Measurements from ENCODE around the gene RPL10. TPM values are rescaled to one million over a fixed set of nuclear protein-coding genes. Genes with fewer than 3 reads are reported as not detected.
"Not testable (repeated sequence)": the region's sequence is repeated elsewhere in the genome, so short reads cannot be mapped to it uniquely, and the experiment has no call there.

RPL10 gene
- total RNA-seq, 1 donor from 2014 or later = 1,085 TPM

DNA sequence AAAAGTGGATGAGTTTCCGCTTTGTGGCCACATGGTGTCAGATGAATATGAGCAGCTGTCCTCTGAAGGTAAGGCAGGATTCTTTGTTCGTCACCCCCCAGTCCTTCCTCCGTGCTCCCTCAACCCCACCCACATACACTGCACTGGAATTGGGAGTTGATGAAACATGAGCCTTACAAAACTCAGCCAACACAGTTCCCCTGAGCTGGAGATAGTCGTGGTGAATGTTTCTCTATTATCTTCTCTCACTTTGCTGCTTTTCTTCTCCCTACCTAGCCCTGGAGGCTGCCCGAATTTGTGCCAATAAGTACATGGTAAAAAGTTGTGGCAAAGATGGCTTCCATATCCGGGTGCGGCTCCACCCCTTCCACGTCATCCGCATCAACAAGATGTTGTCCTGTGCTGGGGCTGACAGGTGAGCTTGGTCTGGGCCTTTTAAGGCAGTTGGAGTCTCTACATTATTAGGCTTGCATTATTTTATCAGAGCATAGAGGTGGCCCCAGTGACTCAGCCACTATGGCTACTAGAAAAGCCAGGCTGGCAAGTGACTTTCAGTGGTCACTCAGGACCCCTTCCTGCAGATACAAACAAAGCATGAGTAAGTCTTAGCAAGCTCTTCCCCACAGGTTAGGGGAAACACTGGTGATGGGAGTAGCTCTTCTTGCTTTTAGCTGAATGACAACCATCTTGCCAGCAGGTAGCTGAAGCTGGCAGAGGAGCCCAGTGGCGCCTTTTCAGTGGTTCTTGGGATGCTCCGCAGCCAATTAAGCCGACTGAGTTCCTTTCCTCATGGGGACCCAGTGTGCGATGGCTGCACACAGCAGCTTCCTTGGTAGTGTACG, 1.6 kb downstream of the RPL10 start:
- no peak for DNase-seq (ENCODE audit: low spot score)
- ATAC-seq = no peak

DNA sequence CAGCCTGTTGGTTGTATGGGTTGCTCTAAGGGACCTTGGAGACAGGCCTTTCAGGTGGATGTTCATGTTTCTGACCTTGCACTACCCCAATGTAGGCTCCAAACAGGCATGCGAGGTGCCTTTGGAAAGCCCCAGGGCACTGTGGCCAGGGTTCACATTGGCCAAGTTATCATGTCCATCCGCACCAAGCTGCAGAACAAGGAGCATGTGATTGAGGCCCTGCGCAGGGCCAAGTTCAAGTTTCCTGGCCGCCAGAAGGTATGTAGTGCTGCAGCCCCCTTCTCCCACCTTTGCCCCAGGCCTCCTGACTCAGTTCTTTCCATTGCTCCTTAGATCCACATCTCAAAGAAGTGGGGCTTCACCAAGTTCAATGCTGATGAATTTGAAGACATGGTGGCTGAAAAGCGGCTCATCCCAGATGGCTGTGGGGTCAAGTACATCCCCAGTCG, 2.2 kb downstream of the RPL10 start:
- ATAC-seq; DNase-seq (ENCODE audit: low spot score): not testable (repeated sequence)

DNA sequence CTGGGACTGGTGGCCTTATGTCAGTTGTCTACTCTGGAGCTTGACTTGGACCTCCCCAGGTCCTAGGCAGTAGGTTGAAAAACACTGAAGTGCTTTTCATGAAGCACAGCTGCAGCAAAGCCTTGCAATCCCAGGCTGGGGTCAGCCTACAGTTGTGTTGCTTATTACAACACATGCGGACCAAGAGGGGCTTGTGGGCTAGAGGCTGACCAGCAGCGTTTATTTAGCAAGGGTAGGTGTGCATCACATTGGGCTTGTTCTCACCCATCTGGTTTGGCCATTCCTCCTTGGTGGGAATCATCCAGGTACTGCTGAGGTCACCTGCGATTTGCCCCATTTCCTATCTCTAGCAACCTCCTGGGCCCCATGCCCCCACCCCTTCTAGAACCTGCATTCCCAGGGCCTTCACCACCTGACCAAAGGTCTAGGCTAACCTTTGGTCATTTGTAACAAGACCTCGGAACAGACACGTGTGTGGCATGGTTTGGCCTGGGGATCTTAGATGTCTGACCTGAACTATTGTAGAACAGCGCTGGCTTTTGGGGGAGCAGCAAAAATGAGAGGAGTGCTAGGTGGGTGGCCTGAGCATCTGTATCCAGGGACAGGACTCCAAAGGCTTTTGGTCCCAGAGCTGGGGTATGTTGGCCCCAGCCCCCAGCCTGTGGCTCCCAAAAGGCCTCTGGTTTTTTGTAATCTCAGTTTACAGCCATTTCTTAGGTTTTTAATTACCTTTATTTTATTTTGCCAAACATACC, 3.0 kb downstream of the RPL10 start:
- peak; percentile 67 for DNase-seq (ENCODE audit: low spot score)
- ATAC-seq = peak; percentile 33

DNA sequence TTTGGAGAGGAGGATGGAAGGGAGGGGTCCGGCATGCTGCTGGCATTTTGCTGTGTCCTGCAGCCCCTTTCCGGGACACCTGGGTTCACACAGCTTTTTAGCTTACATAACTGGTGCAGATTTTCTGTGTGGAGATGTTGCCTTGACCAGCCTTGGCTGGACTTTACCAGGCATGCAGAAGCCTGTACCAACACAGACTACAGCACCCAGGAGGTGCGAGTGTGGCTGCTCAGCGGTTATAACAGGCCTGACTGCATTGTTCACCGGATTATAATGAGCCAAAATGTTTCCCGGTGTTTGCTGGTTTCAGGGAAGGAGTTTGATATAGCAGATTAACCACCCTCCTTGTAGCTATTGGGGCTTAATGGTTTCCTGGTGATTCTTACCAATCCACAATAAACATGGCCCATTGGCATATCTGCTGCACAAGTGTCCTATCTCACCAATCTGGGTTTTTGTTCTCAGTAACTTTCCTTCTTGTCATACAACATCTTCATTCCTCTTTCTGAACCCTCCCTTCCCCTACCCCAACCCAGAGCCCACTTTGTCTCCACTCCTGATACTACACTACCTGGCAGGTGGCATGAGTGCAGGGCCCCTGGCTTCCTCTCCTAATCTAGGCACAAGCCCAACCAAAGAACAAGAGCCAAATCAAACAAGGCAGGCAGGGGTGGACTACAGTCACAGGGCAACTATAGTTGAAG, 3.9 kb downstream of the RPL10 start:
- ATAC-seq (peak; percentile 23), DNase-seq (ENCODE audit: low spot score) (no peak)

DNA sequence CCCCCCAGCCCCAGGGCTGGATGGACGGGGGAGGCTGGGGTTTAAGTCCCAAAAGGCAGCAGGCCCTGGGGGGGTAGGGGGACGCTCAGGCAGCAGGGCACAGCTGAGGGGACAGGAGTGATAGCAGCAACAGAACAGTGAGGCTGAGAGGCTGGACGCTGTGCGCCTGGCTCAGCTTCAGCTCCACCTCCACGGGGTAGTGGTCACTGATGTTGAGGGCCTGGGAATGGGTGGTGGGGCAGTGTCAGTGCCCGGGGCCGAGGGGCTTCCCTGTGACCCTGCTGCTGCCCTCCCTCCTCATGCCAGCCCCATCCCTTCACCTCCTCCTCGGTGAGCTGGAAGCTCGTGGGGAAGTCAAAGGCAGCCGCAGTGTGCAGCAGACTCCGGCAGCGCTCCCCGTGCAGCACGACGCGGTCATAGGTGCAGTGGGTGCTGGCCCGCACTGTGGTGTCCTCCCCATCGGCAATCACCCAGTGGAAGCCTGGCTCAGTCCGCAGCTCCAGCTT, 4.5 kb downstream of the RPL10 start:
- no peak for ATAC-seq
- no peak for DNase-seq (ENCODE audit: low spot score)

DNA sequence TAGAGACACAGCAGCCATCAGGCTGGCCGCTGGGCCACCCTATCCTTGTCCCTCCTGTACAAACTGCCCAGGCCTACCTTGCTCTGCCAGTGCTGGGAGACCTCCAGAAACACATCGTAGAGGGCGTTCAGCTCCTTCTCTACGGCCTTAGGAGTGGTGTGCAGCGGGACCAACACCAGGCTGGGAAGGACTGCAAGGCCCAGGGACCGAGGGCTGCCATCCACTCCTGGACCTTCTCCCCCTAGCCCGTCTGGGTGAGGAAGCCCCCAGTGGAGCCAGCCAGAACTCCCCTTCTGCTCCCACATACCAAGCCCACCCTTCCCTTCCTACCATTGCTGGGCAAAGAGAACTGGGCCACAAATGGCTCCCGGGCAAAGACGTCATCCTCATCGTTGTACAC, 5.0 kb downstream of the RPL10 start:
- no peak for DNase-seq (ENCODE audit: low spot score)
- ATAC-seq = no peak

DNA sequence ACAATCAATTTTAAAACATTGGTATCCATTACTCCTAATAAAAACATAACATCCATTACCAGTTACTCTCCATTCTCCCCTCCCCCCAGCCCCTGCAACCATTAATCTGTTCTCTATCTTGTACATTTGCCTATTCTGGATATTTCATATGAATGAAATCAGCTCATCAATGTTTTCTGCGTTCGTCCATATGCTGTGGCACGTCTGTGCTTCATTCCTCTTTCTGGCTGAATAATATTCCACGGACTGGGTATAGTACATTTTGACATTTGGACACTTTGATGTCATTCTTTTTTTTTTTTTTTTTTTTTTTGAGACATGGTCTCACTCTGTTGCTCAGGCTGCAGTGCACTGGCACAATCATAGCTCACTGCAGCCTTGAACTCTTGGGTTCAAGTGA, 5.7 kb downstream of the RPL10 start:
- ATAC-seq (no peak), DNase-seq (ENCODE audit: low spot score) (no peak)

DNA sequence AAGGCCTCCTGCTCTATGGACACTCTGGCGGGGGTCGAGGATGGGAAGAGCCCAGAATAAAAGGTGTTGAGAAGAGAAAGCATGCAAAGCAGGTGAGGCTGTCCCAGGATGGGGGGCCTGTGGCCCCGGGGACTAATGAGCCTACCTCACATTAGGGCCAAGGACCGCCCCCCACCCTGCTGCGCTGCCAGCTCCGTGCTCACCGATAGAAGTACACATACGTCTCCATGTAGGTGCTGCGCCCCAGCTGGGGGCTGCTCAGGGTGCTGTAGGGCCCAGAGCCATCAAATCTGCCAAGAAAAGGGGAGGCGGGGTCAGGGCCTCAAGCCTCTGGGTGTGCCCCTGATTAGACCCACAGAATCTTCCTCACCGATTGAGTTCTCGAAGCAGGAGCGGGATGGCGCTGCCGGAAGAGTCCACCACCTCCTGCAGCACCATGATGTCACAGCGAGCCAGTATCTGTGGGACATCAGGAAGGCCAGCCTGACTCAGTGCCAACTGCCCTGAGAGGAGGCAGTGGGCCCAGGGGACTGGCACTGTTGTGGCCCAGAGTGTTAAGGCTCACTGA, 6.5 kb downstream of the RPL10 start:
- ATAC-seq = no peak
- no peak for DNase-seq (ENCODE audit: low spot score)

DNA sequence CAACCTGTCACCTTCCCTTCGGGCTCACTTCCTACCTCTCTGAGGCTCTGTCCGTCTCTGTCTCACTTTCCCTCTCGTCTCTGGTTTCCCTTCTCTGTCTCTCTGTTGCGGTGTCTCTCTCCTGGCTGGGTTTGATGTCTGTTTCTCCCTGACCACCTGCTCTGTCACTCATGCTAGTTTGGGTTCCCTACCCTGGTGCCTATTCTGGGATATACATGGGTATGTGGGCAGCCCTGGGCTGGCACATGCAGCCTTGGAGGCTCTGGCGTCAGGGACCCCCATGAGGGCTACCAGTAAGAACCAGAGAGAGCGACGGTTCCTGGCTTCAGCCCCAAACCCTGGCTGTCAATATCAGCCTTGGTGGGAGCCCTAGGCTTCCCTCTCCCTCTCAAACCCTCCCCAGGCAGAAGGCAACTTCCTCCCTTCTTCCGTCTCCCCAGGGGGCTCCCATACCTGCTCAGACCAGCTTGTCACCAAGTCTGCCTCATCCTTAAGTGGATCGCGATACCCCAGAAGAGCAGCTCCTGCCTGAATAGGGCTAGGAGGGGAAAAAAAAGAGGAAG, 10.6 kb downstream of the RPL10 start:
- ATAC-seq (no peak), DNase-seq (ENCODE audit: low spot score) (no peak)

DNA sequence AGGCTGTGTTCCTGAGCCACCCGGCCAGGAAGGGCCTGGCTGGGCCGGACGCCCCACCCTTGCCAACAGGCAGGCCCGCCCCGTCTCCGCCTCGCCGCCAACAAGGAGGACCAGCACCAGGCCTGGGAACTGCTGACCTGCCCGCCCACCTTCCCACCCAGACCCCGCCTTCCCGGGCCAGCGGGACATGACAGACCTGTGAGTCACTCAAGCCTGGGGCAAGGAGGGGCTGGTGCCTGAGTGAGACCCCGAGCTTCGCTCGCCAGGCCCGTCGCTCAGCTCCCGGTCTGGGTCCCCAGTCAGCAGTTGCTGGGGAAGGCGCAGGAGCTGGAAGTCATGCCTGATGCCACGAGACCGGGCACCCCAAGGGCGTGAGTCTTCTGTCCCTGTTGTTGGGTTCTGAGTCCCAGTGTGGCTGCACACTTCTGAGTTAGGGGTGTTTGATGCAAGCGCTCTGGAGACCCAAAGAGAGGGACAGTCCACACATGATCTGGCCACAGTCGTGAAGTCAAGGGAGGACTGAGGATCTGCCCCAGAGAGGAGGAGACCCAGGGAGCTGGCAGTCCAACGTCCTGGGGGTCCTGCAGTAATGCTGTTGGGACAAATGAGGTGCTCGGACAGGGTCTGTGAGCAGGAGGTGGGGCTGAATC, 11.2 kb downstream of the RPL10 start, which contains the start of gene DNASE1L1:
Gene DNASE1L1 (minus strand): TSS at position 33 of the 650 bp plus-strand sequence. CDS start 3,686 bp downstream, outside the sequence.
- ATAC-seq (peak; percentile 36), DNase-seq (ENCODE audit: low spot score) (peak; percentile 60)

DNA sequence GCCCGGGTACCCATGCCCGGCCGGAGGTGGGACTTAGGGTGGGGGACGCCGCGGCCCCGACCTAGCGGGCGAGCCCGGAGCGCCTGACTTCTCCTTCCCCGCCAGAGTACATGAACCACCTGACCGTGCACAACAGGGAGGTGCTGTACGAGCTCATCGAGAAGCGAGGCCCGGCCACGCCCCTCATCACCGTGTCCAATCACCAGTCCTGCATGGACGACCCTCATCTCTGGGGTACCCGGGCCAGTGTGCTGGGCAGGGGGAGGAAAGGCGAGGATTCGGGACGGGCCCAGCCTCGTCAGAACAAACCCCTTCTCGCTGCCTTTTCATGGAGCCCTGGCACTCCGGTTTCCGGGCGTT, 13.8 kb downstream of the RPL10 start:
- DNase-seq (ENCODE audit: low spot score) (peak; percentile 68), ATAC-seq (peak; percentile 89)

DNA sequence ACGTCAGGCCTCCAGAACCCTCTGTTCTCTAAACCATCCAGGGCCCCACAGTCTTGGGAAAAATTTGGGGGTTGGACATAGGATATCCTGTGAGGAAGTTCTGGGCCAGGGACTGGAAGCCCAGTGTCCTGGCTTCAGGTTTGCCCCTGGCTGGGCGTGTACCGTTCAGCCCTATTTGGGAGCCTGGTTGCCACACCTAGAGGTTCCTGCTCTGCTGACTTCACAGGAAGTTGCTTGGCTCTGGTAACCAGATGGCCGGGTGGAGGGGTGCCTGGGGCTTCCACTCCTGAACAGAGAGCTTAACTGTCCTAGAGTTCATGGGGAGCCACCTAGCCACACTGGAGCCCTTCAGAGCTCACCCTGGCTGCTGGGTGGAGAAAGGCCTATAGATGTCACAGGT, 14.3 kb downstream of the RPL10 start:
- DNase-seq (ENCODE audit: low spot score) (no peak), ATAC-seq (no peak)

DNA sequence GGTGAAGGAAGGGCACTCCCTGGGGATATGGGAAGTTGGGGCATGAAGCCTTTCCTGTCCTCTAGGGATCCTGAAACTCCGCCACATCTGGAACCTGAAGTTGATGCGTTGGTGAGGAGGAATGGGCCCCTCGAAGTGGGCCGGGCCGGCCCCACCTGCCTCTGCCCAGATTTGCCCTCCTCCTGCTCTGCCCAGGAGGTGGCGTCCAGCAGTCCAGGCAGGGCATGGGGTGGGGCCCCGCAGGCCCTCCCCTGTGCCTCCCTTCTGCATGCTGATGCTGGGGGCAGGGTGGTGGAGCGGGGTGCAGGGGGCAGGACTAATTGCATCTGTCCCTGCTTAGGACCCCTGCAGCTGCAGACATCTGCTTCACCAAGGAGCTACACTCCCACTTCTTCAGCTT, 15.0 kb downstream of the RPL10 start:
- ATAC-seq (no peak), DNase-seq (ENCODE audit: low spot score) (no peak)

DNA sequence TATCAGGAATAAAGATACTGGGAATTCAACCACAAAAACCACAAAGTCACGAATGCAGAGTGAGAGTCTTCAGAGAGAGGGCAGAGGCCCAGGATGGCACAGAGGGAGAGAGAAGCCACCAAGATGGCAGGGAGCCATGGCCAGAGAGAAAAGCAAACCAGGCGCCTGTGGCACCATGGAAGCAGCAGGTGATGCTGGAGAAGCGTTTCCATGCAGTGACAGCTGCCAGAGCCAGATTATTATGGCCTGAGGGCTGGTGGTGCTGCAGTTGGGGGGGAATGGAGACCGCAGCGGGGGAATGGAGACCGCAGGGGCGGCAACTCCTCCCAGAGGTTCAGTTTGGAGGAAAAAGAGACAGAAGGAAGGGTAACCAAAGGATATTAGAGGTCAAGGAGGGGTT, 19.0 kb downstream of the RPL10 start:
- ATAC-seq (no peak), DNase-seq (ENCODE audit: low spot score) (no peak)

DNA sequence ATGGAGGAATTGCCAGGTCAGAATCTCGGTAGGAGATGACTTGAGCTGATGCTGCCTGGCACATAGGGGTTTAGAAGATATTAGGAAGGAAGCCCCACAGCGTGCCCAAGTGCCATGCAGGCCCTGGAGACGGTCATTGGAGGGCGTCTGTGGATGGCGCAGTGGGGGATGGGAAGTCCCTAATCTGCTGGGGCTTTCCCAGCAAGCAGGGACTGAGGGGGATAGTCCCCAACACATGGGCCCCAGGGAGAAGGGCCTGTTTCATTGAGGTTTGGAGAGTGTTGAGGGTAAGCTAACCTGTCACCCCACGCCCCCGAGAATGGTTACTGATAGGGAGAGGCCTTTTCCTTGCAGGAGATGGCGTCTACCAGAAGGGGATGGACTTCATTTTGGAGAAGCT, 21.0 kb downstream of the RPL10 start:
- ATAC-seq (no peak), DNase-seq (ENCODE audit: low spot score) (no peak)

DNA sequence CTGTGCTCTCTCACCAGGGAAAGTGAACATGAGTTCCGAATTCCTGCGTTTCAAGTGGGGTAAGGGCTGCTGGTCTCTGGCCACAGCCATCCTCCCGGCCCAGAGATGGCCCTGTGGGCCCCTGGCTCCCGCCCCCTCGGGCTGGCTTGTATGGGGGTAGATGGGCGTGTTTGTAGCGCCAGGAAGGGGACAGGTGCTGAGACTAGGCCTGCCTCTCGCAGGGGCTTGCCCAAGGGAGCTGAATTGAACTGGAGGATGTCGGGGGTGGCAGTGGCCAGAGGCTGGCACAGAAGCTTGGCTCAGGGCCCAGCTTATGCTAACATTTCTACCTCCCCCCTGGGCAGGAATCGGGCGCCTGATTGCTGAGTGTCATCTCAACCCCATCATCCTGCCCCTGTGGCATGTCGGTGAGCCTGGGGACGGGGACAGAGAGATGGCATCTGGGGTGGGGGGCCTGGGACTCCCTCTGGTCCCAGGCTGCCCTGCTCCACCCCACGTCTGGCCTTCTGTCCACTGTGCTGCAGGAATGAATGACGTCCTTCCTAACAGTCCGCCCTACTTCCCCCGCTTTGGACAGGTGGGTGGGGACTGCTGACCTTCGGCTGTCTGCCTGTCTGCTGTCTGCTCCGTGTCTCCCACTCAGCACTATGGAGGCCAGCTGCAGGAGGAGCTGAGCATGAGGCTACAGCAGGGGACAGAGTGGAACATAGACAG, 21.7 kb downstream of the RPL10 start:
- DNase-seq (ENCODE audit: low spot score) (no peak), ATAC-seq (peak; percentile 33)

DNA sequence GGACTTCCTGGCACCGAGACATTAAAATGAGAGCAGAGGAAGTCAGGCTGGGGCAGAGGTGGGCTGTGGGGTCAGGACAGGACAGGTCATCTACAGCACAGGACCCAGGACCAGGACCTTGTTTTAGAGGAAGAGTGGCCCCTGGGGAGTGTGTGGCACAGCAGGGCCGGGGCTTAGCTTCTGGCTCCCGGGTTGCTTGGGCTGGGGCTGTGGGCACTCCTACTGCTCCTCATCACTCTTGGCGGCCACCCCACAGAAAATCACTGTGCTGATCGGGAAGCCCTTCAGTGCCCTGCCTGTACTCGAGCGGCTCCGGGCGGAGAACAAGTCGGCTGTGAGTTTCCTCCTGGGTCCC, 22.2 kb downstream of the RPL10 start:
- ATAC-seq (no peak), DNase-seq (ENCODE audit: low spot score) (no peak)

DNA sequence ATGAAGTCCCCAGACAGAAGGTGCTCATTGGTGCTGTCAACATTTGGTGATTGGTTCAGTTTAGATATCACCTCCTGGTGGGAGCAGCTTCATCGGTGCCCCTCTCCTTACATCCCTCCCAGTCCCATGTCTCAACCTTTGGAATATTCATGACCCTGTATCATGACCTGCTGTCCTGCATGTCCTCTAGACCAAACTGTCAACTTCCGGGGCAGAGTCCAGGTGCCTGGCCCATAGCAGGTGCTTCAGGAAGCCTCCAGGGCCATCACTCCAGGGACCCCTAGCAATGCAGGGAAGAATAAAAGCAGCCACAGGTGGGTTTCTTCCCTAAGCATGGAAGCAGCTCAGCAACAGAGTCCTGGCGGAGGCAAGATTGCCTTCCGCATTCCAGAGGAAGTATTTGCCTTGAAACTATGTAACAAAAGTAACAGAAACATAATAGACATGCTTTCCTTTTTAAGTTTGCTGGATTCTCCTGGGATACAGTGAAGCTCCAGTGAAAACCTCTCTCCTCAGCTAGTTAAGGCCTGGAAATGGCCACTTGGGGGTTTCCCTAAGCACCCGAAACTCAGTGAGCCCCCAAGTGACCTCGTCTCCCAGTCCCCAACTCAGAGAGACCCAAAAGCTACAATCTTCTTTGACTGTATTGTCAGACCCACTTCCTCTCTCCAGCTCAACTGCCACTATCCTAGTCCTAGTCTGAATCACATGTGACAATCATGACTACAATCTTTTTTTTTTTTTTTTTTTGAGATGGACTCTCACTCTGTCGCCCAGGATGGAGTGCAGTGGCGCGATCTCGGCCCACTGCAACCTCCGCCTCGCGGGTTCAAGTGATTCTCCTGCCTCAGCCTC, 29.0 kb downstream of the RPL10 start:
- DNase-seq (ENCODE audit: low spot score) (no peak), ATAC-seq (no peak)

Measured in left lobe of liver (tissue), 2 donors.